Measurements from ENCODE around the gene EIF1.

GRCh38 chr17:41684035-41684434 lies 4.7 kb upstream of the EIF1 start:
- TF ChIP-seq, protein P1, sequence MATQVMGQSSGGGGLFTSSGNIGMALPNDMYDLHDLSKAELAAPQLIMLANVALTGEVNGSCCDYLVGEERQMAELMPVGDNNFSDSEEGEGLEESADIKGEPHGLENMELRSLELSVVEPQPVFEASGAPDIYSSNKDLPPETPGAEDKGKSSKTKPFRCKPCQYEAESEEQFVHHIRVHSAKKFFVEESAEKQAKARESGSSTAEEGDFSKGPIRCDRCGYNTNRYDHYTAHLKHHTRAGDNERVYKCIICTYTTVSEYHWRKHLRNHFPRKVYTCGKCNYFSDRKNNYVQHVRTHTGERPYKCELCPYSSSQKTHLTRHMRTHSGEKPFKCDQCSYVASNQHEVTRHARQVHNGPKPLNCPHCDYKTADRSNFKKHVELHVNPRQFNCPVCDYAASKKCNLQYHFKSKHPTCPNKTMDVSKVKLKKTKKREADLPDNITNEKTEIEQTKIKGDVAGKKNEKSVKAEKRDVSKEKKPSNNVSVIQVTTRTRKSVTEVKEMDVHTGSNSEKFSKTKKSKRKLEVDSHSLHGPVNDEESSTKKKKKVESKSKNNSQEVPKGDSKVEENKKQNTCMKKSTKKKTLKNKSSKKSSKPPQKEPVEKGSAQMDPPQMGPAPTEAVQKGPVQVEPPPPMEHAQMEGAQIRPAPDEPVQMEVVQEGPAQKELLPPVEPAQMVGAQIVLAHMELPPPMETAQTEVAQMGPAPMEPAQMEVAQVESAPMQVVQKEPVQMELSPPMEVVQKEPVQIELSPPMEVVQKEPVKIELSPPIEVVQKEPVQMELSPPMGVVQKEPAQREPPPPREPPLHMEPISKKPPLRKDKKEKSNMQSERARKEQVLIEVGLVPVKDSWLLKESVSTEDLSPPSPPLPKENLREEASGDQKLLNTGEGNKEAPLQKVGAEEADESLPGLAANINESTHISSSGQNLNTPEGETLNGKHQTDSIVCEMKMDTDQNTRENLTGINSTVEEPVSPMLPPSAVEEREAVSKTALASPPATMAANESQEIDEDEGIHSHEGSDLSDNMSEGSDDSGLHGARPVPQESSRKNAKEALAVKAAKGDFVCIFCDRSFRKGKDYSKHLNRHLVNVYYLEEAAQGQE (IDR thresholded peaks at IDR 0.05), result no peak
- TF ChIP-seq, protein P2, sequence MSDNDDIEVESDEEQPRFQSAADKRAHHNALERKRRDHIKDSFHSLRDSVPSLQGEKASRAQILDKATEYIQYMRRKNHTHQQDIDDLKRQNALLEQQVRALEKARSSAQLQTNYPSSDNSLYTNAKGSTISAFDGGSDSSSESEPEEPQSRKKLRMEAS (IDR thresholded peaks at IDR 0.05), result no peak
- no peak for TF ChIP-seq CTCF (IDR thresholded peaks at IDR 0.05; ENCODE audit: low read depth, low read length, missing input control)
- TF ChIP-seq TAF1 (conservative IDR thresholded peaks at IDR 0.05), result no peak
- TF ChIP-seq, protein P3, sequence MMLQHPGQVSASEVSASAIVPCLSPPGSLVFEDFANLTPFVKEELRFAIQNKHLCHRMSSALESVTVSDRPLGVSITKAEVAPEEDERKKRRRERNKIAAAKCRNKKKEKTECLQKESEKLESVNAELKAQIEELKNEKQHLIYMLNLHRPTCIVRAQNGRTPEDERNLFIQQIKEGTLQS (IDR thresholded peaks at IDR 0.05), result no peak
- TF ChIP-seq FOXA1 (IDR thresholded peaks at IDR 0.05), result no peak
- no peak for TF ChIP-seq GABPA (IDR thresholded peaks at IDR 0.05 in 1 of 2, conservative IDR thresholded peaks at IDR 0.05 in 1 of 2)
- TF ChIP-seq ZBTB33 (IDR thresholded peaks at IDR 0.05), result no peak
- TF ChIP-seq JUND (IDR thresholded peaks at IDR 0.05), result no peak
- TF ChIP-seq YY1 (IDR thresholded peaks at IDR 0.05), result no peak
